Mesendoderm (in vitro differentiated cells): ENCODE measurements around the gene RPN2.

Experiments used
- DNase-seq: peaks from one replicate; pipeline ENCODE4 v3.0.0; 2013
- H2AK5ac ChIP-seq: 2 replicates; pipeline ENCODE4 v1.6.1; 2013; ENCODE audit warnings: low read length, inconsistent platforms
- H2BK120ac ChIP-seq: 2 replicates; pipeline ENCODE4 v1.6.1; 2013; ENCODE audit warnings: low read depth, mild to moderate bottlenecking, low read length, moderate library complexity, mixed read lengths
- H2BK15ac ChIP-seq: replicated peaks from 2 replicates; pipeline ENCODE4 v1.6.1; 2013; ENCODE audit warnings: low read depth, mild to moderate bottlenecking, moderate library complexity
- H2BK5ac ChIP-seq: 2 replicates; pipeline ENCODE4 v1.6.1; 2013; ENCODE audit warnings: low read length, inconsistent platforms
- H3K18ac ChIP-seq: 2 replicates; pipeline ENCODE4 v1.6.1; 2013; ENCODE audit warnings: mild to moderate bottlenecking, low read length, mixed read lengths
- H3K23ac ChIP-seq: one replicate; pipeline ENCODE4 v1.6.1; 2013; ENCODE audit warnings: low read length
- H3K27ac ChIP-seq: 2 replicates; pipeline ENCODE4 v1.5.1; 2013; ENCODE audit warnings: low read depth, mild to moderate bottlenecking, inconsistent platforms, low read length, moderate library complexity
- H3K27me3 ChIP-seq: 2 replicates; pipeline ENCODE4 v1.6.1; 2013; ENCODE audit warnings: low read length, control low read depth, mild to moderate bottlenecking, inconsistent platforms; ENCODE audit not compliant: insufficient read depth, poor library complexity
- H3K36me3 ChIP-seq: 2 replicates; pipeline ENCODE4 v1.6.1; 2013; ENCODE audit warnings: low read length, inconsistent platforms; ENCODE audit not compliant: control insufficient read depth, insufficient read depth
- H3K4ac ChIP-seq: one replicate; pipeline ENCODE4 v1.6.1; 2013; ENCODE audit warnings: low read depth, mild to moderate bottlenecking, low read length, moderate library complexity
- H3K4me1 ChIP-seq: 2 replicates; pipeline ENCODE4 v1.6.1; 2013; ENCODE audit warnings: low read depth, low read length, inconsistent platforms; ENCODE audit not compliant: control insufficient read depth
- H3K4me2 ChIP-seq: 2 replicates; pipeline ENCODE4 v1.6.1; 2013; ENCODE audit warnings: low read length
- H3K4me3 ChIP-seq: 2 replicates; pipeline ENCODE4 v1.5.1; 2013; ENCODE audit warnings: mild to moderate bottlenecking, low read length
- H3K56ac ChIP-seq: one replicate; pipeline ENCODE4 v1.6.1; 2013; ENCODE audit warnings: low read length
- H3K79me1 ChIP-seq: 2 replicates; pipeline ENCODE4 v1.6.1; 2013; ENCODE audit warnings: low read length, inconsistent platforms
- H3K79me2 ChIP-seq: 2 replicates; pipeline ENCODE4 v1.6.1; 2013; ENCODE audit warnings: mild to moderate bottlenecking, low read length; ENCODE audit not compliant: control insufficient read depth, insufficient read depth
- H3K9ac ChIP-seq: 2 replicates; pipeline ENCODE4 v1.6.1; 2013; ENCODE audit warnings: low read length, inconsistent platforms
- H4K5ac ChIP-seq: one replicate; pipeline ENCODE4 v1.6.1; 2013; ENCODE audit warnings: low read length
- H4K8ac ChIP-seq: one replicate; pipeline ENCODE4 v1.6.1; 2013; ENCODE audit warnings: low read depth, mild to moderate bottlenecking, control low read depth, low read length, moderate library complexity
- WGBS: extraction: QIAGEN DNeasy Blood & Tissue Kit; methylation state at CpG from one replicate; pipeline ENCODE4 v1.1.7; 2013; ENCODE audit warnings: low lambda C conversion rate, missing lambda C conversion rate; ENCODE audit not compliant: insufficient coverage; ENCODE audit errors: extremely low coverage; 5-methylcytosine and 5-hydroxymethylcytosine counted together

The RPN2 gene

GRCh38 chr20:37238935-37239451, 59.9 kb downstream of the RPN2 start:
- Histone ChIP-seq H3K18ac (no peak overlapping the region), H2AK5ac (no peak overlapping the region), H3K36me3 (peaks cover 31% of the 10 kb centered on the region), H3K23ac (no peak overlapping the region), H3K4ac (no peak overlapping the region), H3K4me3 (no peak overlapping the region), H2BK5ac (no peak overlapping the region), H3K9ac (no peak overlapping the region), H3K27ac (no peak overlapping the region), H3K79me2 (no peaks in the 10 kb centered on the region), H3K4me1 (no peaks in the 10 kb centered on the region), H4K5ac (no peak overlapping the region), H2BK15ac (no peak overlapping the region), H4K8ac (no peak overlapping the region), H3K56ac (no peak overlapping the region), H3K4me2 (no peak overlapping the region), H2BK120ac (no peak overlapping the region), H3K79me1 (no peaks in the 10 kb centered on the region), H3K27me3 (no peaks in the 10 kb centered on the region)
- WGBS, result no CpG with 5 or more reads among the region's 1 CpG
- no peak for DNase-seq

GRCh38 chr20:37240337-37241067, 61.4 kb downstream of the RPN2 start:
- Histone ChIP-seq H2AK5ac (no peak overlapping the region), H3K36me3 (peaks cover 27% of the 10 kb centered on the region), H2BK120ac (no peak overlapping the region), H3K4ac (no peak overlapping the region), H3K23ac (no peak overlapping the region), H4K5ac (no peak overlapping the region), H2BK5ac (no peak overlapping the region), H3K9ac (no peak overlapping the region), H3K79me1 (no peaks in the 10 kb centered on the region), H3K27ac (no peak overlapping the region), H3K79me2 (no peaks in the 10 kb centered on the region), H3K4me2 (no peak overlapping the region), H3K56ac (no peak overlapping the region), H3K27me3 (no peaks in the 10 kb centered on the region), H4K8ac (no peak overlapping the region), H3K4me1 (no peaks in the 10 kb centered on the region), H2BK15ac (no peak overlapping the region), H3K4me3 (no peak overlapping the region), H3K18ac (no peak overlapping the region)
- no peak for DNase-seq
- no CpG with 5 or more reads among the region's 3 CpGs for WGBS

- no peak overlapping the region for H3K18ac ChIP-seq
- H3K4me1 ChIP-seq, result no peaks in the 10 kb centered on the region
- no peak overlapping the region for H3K4me3 ChIP-seq
- no peak overlapping the region for H2BK15ac ChIP-seq
- no peak overlapping the region for H3K9ac ChIP-seq
- no peak overlapping the region for H3K56ac ChIP-seq
- H3K27me3 ChIP-seq, result no peaks in the 10 kb centered on the region
- no peak overlapping the region for H2AK5ac ChIP-seq
- no peak overlapping the region for H3K4me2 ChIP-seq
- H3K23ac ChIP-seq, result no peak overlapping the region
- no CpG with 5 or more reads among the region's 4 CpGs for WGBS
- no peak overlapping the region for H2BK120ac ChIP-seq
- H3K36me3 ChIP-seq, result peaks cover 21% of the 10 kb centered on the region
- H4K5ac ChIP-seq, result no peak overlapping the region
- no peaks in the 10 kb centered on the region for H3K79me2 ChIP-seq
- no peak for DNase-seq
- no peak overlapping the region for H3K27ac ChIP-seq
- no peak overlapping the region for H2BK5ac ChIP-seq
- no peak overlapping the region for H3K4ac ChIP-seq
- H3K79me1 ChIP-seq, result no peaks in the 10 kb centered on the region
- H4K8ac ChIP-seq, result no peak overlapping the region
These were observed 63.4 kb downstream of the RPN2 start for GRCh38 chr20:37242503-37242902.

GRCh38 chr20:37243076-37243936, 64.2 kb downstream of the RPN2 start:
- Histone ChIP-seq H4K5ac (no peak overlapping the region), H3K27ac (no peak overlapping the region), H3K18ac (no peak overlapping the region), H3K36me3 (peaks cover 18% of the 10 kb centered on the region), H3K56ac (no peak overlapping the region), H3K4me2 (no peak overlapping the region), H3K79me1 (no peaks in the 10 kb centered on the region), H4K8ac (no peak overlapping the region), H3K4me1 (no peaks in the 10 kb centered on the region), H3K79me2 (no peaks in the 10 kb centered on the region), H3K23ac (no peak overlapping the region), H3K4ac (no peak overlapping the region), H2AK5ac (no peak overlapping the region), H2BK15ac (no peak overlapping the region), H3K9ac (no peak overlapping the region), H2BK120ac (no peak overlapping the region), H3K27me3 (no peaks in the 10 kb centered on the region), H2BK5ac (no peak overlapping the region), H3K4me3 (no peak overlapping the region)
- WGBS, result no CpG with 5 or more reads among the region's 16 CpGs
- peak; percentile 53 for DNase-seq

GRCh38 chr20:37243937-37244571, 64.9 kb downstream of the RPN2 start:
- H3K4me2 ChIP-seq, result no peak overlapping the region
- H2BK120ac ChIP-seq, result no peak overlapping the region
- no peak overlapping the region for H2BK5ac ChIP-seq
- H3K79me1 ChIP-seq, result no peaks in the 10 kb centered on the region
- no peak overlapping the region for H2BK15ac ChIP-seq
- no peak overlapping the region for H3K18ac ChIP-seq
- peaks cover 17% of the 10 kb centered on the region for H3K36me3 ChIP-seq
- no peaks in the 10 kb centered on the region for H3K79me2 ChIP-seq
- no peak overlapping the region for H3K9ac ChIP-seq
- no peak overlapping the region for H3K23ac ChIP-seq
- H4K8ac ChIP-seq, result no peak overlapping the region
- no peaks in the 10 kb centered on the region for H3K27me3 ChIP-seq
- H4K5ac ChIP-seq, result no peak overlapping the region
- H2AK5ac ChIP-seq, result no peak overlapping the region
- H3K56ac ChIP-seq, result no peak overlapping the region
- H3K4me3 ChIP-seq, result no peak overlapping the region
- H3K4ac ChIP-seq, result no peak overlapping the region
- no peaks in the 10 kb centered on the region for H3K4me1 ChIP-seq
- H3K27ac ChIP-seq, result no peak overlapping the region
- DNase-seq, result no peak
- no CpG with 5 or more reads among the region's 8 CpGs for WGBS
